Measurements from ENCODE around the gene OR2L2.

OR2L2 gene, protein sequence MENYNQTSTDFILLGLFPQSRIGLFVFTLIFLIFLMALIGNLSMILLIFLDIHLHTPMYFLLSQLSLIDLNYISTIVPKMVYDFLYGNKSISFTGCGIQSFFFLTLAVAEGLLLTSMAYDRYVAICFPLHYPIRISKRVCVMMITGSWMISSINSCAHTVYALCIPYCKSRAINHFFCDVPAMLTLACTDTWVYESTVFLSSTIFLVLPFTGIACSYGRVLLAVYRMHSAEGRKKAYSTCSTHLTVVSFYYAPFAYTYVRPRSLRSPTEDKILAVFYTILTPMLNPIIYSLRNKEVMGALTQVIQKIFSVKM

DNA sequence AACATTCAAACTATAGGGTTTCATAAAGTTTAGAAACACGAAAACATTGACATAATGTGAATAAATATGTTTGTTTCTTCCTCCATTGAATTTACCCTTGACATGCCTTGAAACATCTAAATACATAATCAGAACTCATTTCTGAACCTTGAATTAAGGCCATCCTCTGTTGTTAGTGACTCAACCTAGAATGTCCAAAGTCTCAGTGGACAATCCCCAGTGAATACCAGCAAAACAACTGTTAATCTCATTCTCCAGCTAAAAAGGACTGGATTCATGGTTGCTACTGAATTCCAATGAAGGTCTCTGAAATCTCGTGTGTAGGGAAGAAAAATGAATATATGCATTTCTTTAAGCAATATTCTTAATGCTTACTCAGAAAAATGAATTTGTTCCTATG lies at the start of gene OR2L2:
TSS of gene OR2L2 (plus strand) at position 301 of the 400 bp plus-strand sequence. CDS start 8,198 bp downstream, outside the sequence.
- TF ChIP-seq EZH2 (IDR thresholded peaks at IDR 0.05) (no peak), FOXP2 (optimal IDR thresholded peaks at IDR 0.05; ENCODE audit: control extremely low read depth, extremely low read length, insufficient read depth) (no peak), POLR2AphosphoS5 (IDR thresholded peaks at IDR 0.05; ENCODE audit: borderline replicate concordance, low read depth, low read length) (no peak)
- H3K27ac ChIP-seq, result no peak within 1 kb of the TSS
- no peak within 1 kb of the TSS for H3K9ac ChIP-seq (ENCODE audit: insufficient read length)
- no peaks in the 10 kb centered on the region for H3K9me3 ChIP-seq (ENCODE audit: low read depth, low read length)
- H3K4me3 ChIP-seq, result no peak within 1 kb of the TSS
- no peak for DNase-seq (ENCODE audit: low read depth, low spot score)
- H3K36me3 ChIP-seq (ENCODE audit: insufficient read depth, low read length), result no peaks in the 10 kb centered on the region

DNA sequence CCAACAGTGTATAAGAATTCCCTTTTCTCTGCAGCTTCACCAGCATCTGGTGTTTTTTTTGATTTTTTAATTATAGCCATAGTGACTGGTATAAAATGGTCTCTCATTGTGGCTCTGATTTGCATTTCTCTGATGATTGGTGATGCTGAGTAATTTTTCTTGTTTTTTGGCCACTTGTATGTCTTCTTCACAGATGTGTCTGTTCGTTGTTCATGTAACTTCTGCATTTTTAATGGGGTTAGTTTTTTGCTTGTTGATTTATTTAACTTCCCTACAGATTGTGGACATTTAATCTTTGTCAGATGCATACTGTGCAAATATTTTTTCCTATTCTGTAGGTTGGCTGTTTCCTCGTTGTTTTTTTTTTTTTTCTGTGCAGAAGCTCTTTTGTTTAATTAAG lies 36.9 kb upstream of the OR2L2 start:
- Histone ChIP-seq H3K27ac (no peak overlapping the region), H3K36me3 (ENCODE audit: insufficient read depth, low read length) (no peaks in the 10 kb centered on the region), H3K4me3 (no peak overlapping the region), H3K9ac (ENCODE audit: insufficient read length) (no peak overlapping the region), H3K9me3 (ENCODE audit: low read depth, low read length) (no peaks in the 10 kb centered on the region)
- DNase-seq (ENCODE audit: low read depth, low spot score), result no peak
- TF ChIP-seq EZH2 (IDR thresholded peaks at IDR 0.05) (no peak), POLR2AphosphoS5 (IDR thresholded peaks at IDR 0.05; ENCODE audit: borderline replicate concordance, low read depth, low read length) (no peak), FOXP2 (optimal IDR thresholded peaks at IDR 0.05; ENCODE audit: control extremely low read depth, extremely low read length, insufficient read depth) (no peak)

DNA sequence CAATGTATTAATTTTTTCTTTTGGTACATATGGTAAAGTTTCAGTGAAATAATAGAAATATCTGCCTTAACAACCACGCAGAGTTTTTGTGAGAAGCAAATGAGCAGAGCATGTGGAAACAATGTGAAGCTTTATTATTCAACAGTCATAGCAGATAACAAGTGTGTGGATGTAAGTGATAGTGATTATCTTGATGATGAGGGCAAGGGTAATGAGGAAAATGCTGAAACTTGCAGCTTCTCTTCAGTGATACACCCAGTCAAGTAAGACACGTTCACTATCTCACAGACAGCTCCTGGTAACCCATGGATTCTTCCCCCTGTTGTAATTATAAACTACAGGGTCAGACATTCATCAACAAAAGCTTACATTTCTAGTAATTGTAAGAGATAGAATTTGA lies 31.1 kb upstream of the OR2L2 start:
- TF ChIP-seq FOXP2 (optimal IDR thresholded peaks at IDR 0.05; ENCODE audit: control extremely low read depth, extremely low read length, insufficient read depth), result no peak
- TF ChIP-seq EZH2 (IDR thresholded peaks at IDR 0.05), result no peak
- no peak for TF ChIP-seq POLR2AphosphoS5 (IDR thresholded peaks at IDR 0.05; ENCODE audit: borderline replicate concordance, low read depth, low read length)
- no peak overlapping the region for H3K27ac ChIP-seq
- no peak overlapping the region for H3K4me3 ChIP-seq
- H3K36me3 ChIP-seq (ENCODE audit: insufficient read depth, low read length), result no peaks in the 10 kb centered on the region
- DNase-seq (ENCODE audit: low read depth, low spot score), result no peak
- H3K9ac ChIP-seq (ENCODE audit: insufficient read length), result no peak overlapping the region
- H3K9me3 ChIP-seq (ENCODE audit: low read depth, low read length), result no peaks in the 10 kb centered on the region

DNA sequence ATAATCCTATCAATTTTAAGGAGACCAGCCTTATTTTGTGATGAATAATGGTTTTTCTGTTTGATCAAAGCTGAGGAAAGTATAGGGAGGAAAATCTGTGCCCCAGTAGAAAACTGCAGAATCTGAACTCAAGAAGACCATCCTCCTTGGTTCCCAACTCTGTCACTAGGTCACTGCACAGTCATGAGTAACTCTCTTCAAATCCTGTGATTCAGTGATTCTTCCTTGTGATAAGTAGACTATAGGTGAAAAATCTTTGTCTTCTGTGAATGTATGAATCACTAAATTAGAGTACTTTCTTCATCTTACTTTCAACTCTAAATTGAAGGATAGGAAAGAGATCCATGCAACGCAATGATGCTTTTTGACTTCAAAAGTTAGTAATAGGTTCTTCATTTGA lies 29.7 kb upstream of the OR2L2 start:
- Histone ChIP-seq H3K9ac (ENCODE audit: insufficient read length) (no peak overlapping the region), H3K27ac (no peak overlapping the region), H3K4me3 (no peak overlapping the region), H3K36me3 (ENCODE audit: insufficient read depth, low read length) (no peaks in the 10 kb centered on the region), H3K9me3 (ENCODE audit: low read depth, low read length) (no peaks in the 10 kb centered on the region)
- TF ChIP-seq EZH2 (IDR thresholded peaks at IDR 0.05) (no peak), FOXP2 (optimal IDR thresholded peaks at IDR 0.05; ENCODE audit: control extremely low read depth, extremely low read length, insufficient read depth) (no peak), POLR2AphosphoS5 (IDR thresholded peaks at IDR 0.05; ENCODE audit: borderline replicate concordance, low read depth, low read length) (no peak)
- DNase-seq (ENCODE audit: low read depth, low spot score), result no peak

DNA sequence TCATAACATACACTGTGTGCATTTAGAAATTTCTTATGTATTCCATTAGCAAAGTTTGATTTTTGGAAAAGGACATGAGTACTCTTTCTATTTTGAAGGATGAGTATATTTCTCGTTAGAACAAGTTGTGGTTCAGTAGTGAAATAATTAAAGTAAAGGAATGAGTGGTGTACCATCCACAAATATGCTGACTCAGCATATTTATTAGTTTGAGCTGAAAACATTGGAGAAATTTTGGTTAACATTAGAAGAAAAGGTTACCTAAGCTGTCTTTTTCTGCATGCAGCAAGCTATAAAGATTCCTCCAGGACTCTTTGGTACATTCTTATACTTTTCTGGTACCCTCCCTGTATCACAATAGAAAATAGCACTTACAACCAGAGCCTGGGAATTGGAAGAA lies 22.1 kb upstream of the OR2L2 start:
- Histone ChIP-seq H3K9me3 (ENCODE audit: low read depth, low read length) (no peaks in the 10 kb centered on the region), H3K9ac (ENCODE audit: insufficient read length) (no peak overlapping the region), H3K4me3 (no peak overlapping the region), H3K27ac (peak overlapping the region; percentile 21), H3K36me3 (ENCODE audit: insufficient read depth, low read length) (no peaks in the 10 kb centered on the region)
- no peak for DNase-seq (ENCODE audit: low read depth, low spot score)
- TF ChIP-seq EZH2 (IDR thresholded peaks at IDR 0.05) (no peak), POLR2AphosphoS5 (IDR thresholded peaks at IDR 0.05; ENCODE audit: borderline replicate concordance, low read depth, low read length) (no peak), FOXP2 (optimal IDR thresholded peaks at IDR 0.05; ENCODE audit: control extremely low read depth, extremely low read length, insufficient read depth) (no peak)

GRCh38 chr1:248009681-248010080 lies 20.2 kb upstream of the OR2L2 start:
- Histone ChIP-seq H3K9me3 (ENCODE audit: low read depth, low read length) (no peaks in the 10 kb centered on the region), H3K4me3 (no peak overlapping the region), H3K27ac (no peak overlapping the region), H3K9ac (ENCODE audit: insufficient read length) (no peak overlapping the region), H3K36me3 (ENCODE audit: insufficient read depth, low read length) (no peaks in the 10 kb centered on the region)
- DNase-seq (ENCODE audit: low read depth, low spot score), result no peak
- no peak for TF ChIP-seq FOXP2 (optimal IDR thresholded peaks at IDR 0.05; ENCODE audit: control extremely low read depth, extremely low read length, insufficient read depth)
- TF ChIP-seq POLR2AphosphoS5 (IDR thresholded peaks at IDR 0.05; ENCODE audit: borderline replicate concordance, low read depth, low read length), result no peak
- no peak for TF ChIP-seq EZH2 (IDR thresholded peaks at IDR 0.05)

DNA sequence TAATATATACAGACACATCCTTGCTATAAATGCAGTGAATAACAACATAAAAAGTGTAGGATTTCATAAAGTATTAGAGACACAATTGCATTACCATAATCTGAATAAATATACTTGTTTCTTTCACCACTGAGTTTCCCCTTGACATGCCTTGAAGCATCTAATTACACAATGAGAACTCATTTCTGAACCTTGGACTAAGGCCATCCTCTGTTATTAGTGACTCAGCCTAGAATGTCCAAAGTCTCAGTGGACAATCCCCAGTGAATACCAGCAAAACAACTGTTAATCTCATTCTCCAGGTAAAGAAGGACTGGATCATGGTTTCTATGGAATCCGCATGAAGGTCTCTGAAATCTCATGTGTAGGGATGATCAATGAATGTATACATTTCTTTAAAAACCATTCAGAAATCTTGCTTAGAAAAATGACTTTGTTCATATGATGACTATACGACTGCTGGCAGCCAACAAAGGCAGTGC lies 16.6 kb upstream of the OR2L2 start, which contains the start of gene OR2L5:
TSS of gene OR2L5 (plus strand) at position 432 of the 482 bp plus-strand sequence. CDS start 8,288 bp downstream, outside the sequence.
- no peak for DNase-seq (ENCODE audit: low read depth, low spot score)
- Histone ChIP-seq H3K27ac (no peak within 1 kb of the TSS), H3K36me3 (ENCODE audit: insufficient read depth, low read length) (no peaks in the 10 kb centered on the region), H3K9me3 (ENCODE audit: low read depth, low read length) (no peaks in the 10 kb centered on the region), H3K4me3 (no peak within 1 kb of the TSS), H3K9ac (ENCODE audit: insufficient read length) (no peak within 1 kb of the TSS)
- TF ChIP-seq FOXP2 (optimal IDR thresholded peaks at IDR 0.05; ENCODE audit: control extremely low read depth, extremely low read length, insufficient read depth) (no peak), POLR2AphosphoS5 (IDR thresholded peaks at IDR 0.05; ENCODE audit: borderline replicate concordance, low read depth, low read length) (no peak), EZH2 (IDR thresholded peaks at IDR 0.05) (no peak)

- Histone ChIP-seq H3K27ac (no peak overlapping the region), H3K4me3 (no peak overlapping the region), H3K9ac (ENCODE audit: insufficient read length) (no peak overlapping the region), H3K36me3 (ENCODE audit: insufficient read depth, low read length) (no peaks in the 10 kb centered on the region), H3K9me3 (ENCODE audit: low read depth, low read length) (no peaks in the 10 kb centered on the region)
- no peak for TF ChIP-seq FOXP2 (optimal IDR thresholded peaks at IDR 0.05; ENCODE audit: control extremely low read depth, extremely low read length, insufficient read depth)
- TF ChIP-seq POLR2AphosphoS5 (IDR thresholded peaks at IDR 0.05; ENCODE audit: borderline replicate concordance, low read depth, low read length), result no peak
- TF ChIP-seq EZH2 (IDR thresholded peaks at IDR 0.05), result no peak
- no peak for DNase-seq (ENCODE audit: low read depth, low spot score)
Measured at GRCh38 chr1:248015803-248016202, 14.1 kb upstream of the OR2L2 start.

Data from SK-N-MC (cell line).